Measurements from ENCODE around the gene ZRANB3.
A peak's percentile ranks its signal among the peaks of the same experiment; 100 is the strongest.

The ZRANB3 gene

DNA sequence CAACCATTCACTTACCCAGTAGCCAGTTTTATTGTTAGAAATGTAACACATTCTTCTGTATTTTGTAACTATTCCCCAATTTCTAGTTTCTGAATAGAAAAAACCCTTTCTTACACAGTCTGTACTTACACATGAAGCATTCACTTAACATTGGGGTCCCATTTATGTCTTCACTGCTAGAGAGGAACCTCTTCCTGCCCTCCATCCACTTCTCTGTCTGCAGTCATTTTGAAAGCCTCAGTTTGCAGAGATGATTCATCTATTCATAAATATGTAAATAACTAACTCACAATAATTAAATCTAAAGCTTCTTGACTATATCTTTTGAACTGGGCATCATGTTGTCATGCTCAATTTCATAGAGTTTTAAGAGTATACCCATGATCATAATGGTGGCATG lies 55.9 kb downstream of the ZRANB3 start:
- no peak overlapping the region for H3K4me2 ChIP-seq (ENCODE audit: low read length)

DNA sequence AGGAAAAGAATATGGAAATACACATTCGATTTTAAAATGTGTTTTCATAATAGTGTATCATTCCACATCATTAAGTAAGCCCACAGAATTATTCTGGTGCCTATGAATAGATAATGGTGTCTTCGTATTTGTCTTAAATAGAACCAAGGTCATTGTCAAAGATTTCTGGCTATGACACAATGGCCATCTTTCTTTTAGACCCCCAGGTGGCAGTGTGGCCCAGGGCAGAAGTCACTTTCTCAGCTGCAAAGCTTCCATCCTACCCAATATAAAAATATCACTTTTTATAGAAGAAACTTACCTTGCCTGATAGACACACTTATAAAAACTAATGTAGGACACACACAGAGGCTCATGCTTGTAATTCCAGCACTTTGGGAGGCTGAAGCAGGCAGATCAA lies 57.5 kb downstream of the ZRANB3 start:
- H3K27me3 ChIP-seq (ENCODE audit: insufficient read depth, low read length), result no peaks in the 10 kb centered on the region
- TF ChIP-seq, protein P1, sequence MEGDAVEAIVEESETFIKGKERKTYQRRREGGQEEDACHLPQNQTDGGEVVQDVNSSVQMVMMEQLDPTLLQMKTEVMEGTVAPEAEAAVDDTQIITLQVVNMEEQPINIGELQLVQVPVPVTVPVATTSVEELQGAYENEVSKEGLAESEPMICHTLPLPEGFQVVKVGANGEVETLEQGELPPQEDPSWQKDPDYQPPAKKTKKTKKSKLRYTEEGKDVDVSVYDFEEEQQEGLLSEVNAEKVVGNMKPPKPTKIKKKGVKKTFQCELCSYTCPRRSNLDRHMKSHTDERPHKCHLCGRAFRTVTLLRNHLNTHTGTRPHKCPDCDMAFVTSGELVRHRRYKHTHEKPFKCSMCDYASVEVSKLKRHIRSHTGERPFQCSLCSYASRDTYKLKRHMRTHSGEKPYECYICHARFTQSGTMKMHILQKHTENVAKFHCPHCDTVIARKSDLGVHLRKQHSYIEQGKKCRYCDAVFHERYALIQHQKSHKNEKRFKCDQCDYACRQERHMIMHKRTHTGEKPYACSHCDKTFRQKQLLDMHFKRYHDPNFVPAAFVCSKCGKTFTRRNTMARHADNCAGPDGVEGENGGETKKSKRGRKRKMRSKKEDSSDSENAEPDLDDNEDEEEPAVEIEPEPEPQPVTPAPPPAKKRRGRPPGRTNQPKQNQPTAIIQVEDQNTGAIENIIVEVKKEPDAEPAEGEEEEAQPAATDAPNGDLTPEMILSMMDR (IDR thresholded peaks at IDR 0.05; ENCODE audit: low read length), result peak; percentile 79
- TF ChIP-seq EZH2 (IDR thresholded peaks at IDR 0.05; ENCODE audit: borderline replicate concordance, low read length), result no peak

More for the DNA sequence above, 55.9 kb downstream of the ZRANB3 start:
- Histone ChIP-seq H3K79me2 (ENCODE audit: insufficient read depth, low read length) (no peaks in the 10 kb centered on the region), H3K27ac (ENCODE audit: low read depth, low read length, poor library complexity, severe bottlenecking) (no peak overlapping the region), H4K20me1 (ENCODE audit: insufficient read depth, low read length) (no peaks in the 10 kb centered on the region), H3K9me3 (ENCODE audit: low read length) (no peaks in the 10 kb centered on the region), H3K4me1 (ENCODE audit: insufficient read depth, low read length, severe bottlenecking) (no peaks in the 10 kb centered on the region), H3K9ac (ENCODE audit: low read length) (no peak overlapping the region), H3K4me3 (ENCODE audit: low read depth, low read length, poor library complexity, severe bottlenecking) (no peak overlapping the region), H3K36me3 (ENCODE audit: insufficient read depth, low read length) (no peaks in the 10 kb centered on the region), H2AFZ (ENCODE audit: low read length) (no peak overlapping the region), H3F3A (ENCODE audit: insufficient read depth, low read length) (no peaks in the 10 kb centered on the region), H3K9me2 (ENCODE audit: low read depth, low read length) (no peaks in the 10 kb centered on the region), H3K27me3 (ENCODE audit: insufficient read depth, low read length) (no peaks in the 10 kb centered on the region)
- no peak for TF ChIP-seq EZH2 (IDR thresholded peaks at IDR 0.05; ENCODE audit: borderline replicate concordance, low read length)
- TF ChIP-seq, protein P1 (IDR thresholded peaks at IDR 0.05; ENCODE audit: low read length), result no peak

DNA sequence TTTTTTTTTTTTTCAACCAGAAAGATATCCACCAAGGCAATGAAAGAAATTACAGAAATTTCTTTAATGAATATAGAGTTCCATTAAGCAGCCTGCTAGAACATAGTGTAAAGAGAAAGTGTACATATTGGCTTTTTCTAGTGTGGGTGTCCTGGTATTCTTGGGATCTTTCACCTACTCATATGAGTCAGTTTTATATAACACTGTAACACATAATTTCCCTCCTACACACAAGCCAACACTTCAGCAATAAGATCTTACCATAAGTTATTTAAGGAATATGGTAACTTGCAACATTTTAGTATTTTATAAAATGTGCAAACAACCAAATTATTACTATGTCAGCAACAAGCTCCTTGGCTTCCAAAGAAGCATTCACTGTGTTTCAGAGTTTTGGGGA lies 59.9 kb downstream of the ZRANB3 start:
- no peaks in the 10 kb centered on the region for H3K9me2 ChIP-seq (ENCODE audit: low read depth, low read length)
- no peaks in the 10 kb centered on the region for H3K4me1 ChIP-seq (ENCODE audit: insufficient read depth, low read length, severe bottlenecking)
- H3K9ac ChIP-seq (ENCODE audit: low read length), result no peak overlapping the region
- no peak overlapping the region for H3K27ac ChIP-seq (ENCODE audit: low read depth, low read length, poor library complexity, severe bottlenecking)
- no peaks in the 10 kb centered on the region for H3K9me3 ChIP-seq (ENCODE audit: low read length)
- no peaks in the 10 kb centered on the region for H3F3A ChIP-seq (ENCODE audit: insufficient read depth, low read length)
- no peak for TF ChIP-seq EZH2 (IDR thresholded peaks at IDR 0.05; ENCODE audit: borderline replicate concordance, low read length)
- TF ChIP-seq, protein P1 (IDR thresholded peaks at IDR 0.05; ENCODE audit: low read length), result no peak
- H3K4me3 ChIP-seq (ENCODE audit: low read depth, low read length, poor library complexity, severe bottlenecking), result no peak overlapping the region
- no peak overlapping the region for H3K4me2 ChIP-seq (ENCODE audit: low read length)
- H3K27me3 ChIP-seq (ENCODE audit: insufficient read depth, low read length), result no peaks in the 10 kb centered on the region
- no peaks in the 10 kb centered on the region for H4K20me1 ChIP-seq (ENCODE audit: insufficient read depth, low read length)
- no peaks in the 10 kb centered on the region for H3K36me3 ChIP-seq (ENCODE audit: insufficient read depth, low read length)
- no peaks in the 10 kb centered on the region for H3K79me2 ChIP-seq (ENCODE audit: insufficient read depth, low read length)
- H2AFZ ChIP-seq (ENCODE audit: low read length), result no peak overlapping the region

More for the DNA sequence above, 57.5 kb downstream of the ZRANB3 start:
- Histone ChIP-seq H4K20me1 (ENCODE audit: insufficient read depth, low read length) (no peaks in the 10 kb centered on the region), H3K4me2 (ENCODE audit: low read length) (no peak overlapping the region), H3K9ac (ENCODE audit: low read length) (no peak overlapping the region), H3K9me3 (ENCODE audit: low read length) (no peaks in the 10 kb centered on the region), H3K36me3 (ENCODE audit: insufficient read depth, low read length) (no peaks in the 10 kb centered on the region), H2AFZ (ENCODE audit: low read length) (no peak overlapping the region), H3K27ac (ENCODE audit: low read depth, low read length, poor library complexity, severe bottlenecking) (no peak overlapping the region), H3K9me2 (ENCODE audit: low read depth, low read length) (no peaks in the 10 kb centered on the region), H3K4me3 (ENCODE audit: low read depth, low read length, poor library complexity, severe bottlenecking) (no peak overlapping the region), H3F3A (ENCODE audit: insufficient read depth, low read length) (no peaks in the 10 kb centered on the region), H3K4me1 (ENCODE audit: insufficient read depth, low read length, severe bottlenecking) (no peaks in the 10 kb centered on the region), H3K79me2 (ENCODE audit: insufficient read depth, low read length) (no peaks in the 10 kb centered on the region)

Data from OCI-LY1 (cell line).